NCI-H2227 (cell line): ENCODE measurements around the gene NFIA.

Source experiments
- DNase-seq: peaks from one replicate; lab custom pipeline; 2025; ENCODE audit not compliant: unreplicated experiment; lab: John Stamatoyannopoulos, UW

Gene NFIA

GRCh38 chr1:61100578-61100977 lies 18.2 kb downstream of the NFIA start:
- no peak for DNase-seq

DNA sequence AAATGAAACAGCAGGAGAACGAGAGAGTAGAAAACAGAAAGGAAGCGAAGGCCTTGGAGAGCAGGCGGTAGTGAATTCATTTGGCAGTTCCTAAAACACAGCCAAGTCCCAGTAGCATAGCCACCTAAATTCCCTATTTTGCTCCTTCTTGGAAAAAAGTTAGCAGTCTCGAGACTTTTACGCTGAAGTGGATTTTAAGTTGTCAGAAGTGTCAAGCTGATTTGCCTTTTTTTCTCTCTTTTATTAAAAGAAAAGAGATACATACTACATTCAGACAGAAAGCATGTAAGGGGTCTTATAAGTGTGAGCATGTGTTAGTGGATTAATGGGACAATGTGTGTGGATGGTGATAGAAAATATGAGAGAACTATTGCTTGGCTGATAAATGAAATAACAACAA lies 19.2 kb downstream of the NFIA start:
- DNase-seq: no peak

GRCh38 chr1:61102041-61102440 lies 19.7 kb downstream of the NFIA start:
- no peak for DNase-seq

DNA sequence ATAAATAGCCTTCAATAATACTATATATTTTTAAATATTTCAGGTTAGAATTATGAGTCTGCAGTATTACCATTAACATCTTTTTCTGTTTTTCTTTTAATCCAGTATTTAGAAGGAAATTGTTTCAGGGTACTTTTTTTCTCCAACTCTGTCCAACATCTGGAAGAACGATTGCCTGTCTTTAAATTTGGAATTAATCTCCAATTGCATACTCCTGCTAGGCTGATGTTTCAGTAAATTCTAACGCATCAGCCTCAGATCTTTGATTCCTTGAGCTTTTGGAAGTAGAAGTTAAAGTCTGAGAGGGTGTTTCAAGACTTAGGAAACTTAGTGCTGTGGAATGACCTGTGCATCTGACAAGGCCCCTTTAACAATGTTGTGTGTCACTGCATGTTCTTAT lies 20.3 kb downstream of the NFIA start:
- DNase-seq: no peak

DNA sequence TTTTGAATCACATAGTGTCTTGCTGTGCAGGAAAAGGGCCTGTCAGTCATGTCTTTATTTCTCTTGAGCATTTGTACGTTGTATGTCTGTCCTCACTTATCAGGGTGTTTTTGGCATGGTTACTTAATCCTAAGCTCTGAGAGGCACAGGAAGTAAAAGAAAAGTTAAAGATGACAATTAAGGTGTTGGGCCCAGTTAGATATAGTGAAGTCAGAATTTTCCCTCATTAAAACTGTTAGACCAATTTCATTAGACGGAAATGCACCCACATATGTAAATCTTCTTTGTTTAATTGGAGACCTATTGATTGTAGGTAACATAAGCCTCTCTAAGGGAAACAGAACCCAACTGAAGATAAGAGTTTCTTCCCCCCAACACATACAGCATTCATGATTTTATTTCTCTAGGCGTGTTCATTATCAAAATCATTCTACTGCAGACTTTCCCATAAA lies 21.9 kb downstream of the NFIA start:
- DNase-seq: no peak

DNA sequence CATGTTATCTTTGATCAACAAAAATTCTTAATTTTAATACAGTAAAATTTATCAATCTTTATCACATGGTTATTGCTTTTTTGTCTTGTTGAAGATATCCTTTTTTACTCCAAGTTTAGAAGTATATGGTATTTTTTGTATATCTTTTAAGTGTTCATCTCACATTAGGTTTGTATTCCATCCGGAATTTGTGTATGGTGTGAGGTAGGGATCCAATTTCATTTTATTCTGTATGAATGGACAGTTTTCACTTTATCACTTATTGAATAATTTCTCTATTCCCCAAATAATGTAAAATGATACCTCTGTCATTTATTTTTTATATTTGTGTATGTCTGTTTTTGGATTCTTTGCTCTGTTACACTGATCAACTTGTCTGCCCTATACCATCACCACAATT lies 25.3 kb downstream of the NFIA start:
- DNase-seq: no peak

DNA sequence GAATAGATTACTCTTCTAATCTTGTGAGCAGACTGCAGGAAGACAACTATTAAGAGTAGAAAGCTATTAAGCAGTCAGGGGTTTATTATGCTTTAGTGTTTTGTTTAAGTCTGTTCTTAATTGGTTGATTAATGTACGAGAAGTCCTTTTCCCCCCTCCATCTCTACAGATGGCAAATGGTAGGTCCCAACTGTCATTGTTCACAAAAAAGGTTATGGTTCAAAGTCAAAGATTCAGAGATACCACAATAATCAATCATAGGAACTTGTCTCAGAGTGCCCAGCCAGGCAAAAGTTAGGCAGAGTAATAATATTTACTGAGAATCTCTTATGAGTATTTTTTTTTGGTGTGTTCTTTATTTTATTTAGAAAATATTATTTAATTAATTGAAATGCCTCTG lies 26.8 kb downstream of the NFIA start:
- no peak for DNase-seq

DNA sequence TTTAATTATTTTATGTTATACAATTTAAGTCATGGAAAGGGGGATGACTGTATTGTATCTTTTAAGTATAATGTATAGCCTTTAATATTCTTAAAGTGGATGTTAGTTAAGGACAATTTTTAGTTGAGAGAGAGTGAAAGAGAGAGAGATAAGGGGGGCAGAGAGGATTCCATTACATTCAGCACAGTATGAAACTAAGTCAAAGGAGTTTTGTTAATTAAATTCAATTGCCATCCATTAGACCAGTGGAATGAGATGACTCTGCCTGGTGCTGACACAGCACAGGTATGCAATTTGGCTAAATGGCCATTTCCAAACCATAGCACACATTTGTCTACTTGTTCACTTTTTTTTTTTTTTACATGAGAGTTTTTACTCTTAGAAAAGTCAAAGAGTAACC lies 27.5 kb downstream of the NFIA start:
- DNase-seq: no peak

GRCh38 chr1:61110554-61110953 lies 28.2 kb downstream of the NFIA start:
- DNase-seq: no peak

DNA sequence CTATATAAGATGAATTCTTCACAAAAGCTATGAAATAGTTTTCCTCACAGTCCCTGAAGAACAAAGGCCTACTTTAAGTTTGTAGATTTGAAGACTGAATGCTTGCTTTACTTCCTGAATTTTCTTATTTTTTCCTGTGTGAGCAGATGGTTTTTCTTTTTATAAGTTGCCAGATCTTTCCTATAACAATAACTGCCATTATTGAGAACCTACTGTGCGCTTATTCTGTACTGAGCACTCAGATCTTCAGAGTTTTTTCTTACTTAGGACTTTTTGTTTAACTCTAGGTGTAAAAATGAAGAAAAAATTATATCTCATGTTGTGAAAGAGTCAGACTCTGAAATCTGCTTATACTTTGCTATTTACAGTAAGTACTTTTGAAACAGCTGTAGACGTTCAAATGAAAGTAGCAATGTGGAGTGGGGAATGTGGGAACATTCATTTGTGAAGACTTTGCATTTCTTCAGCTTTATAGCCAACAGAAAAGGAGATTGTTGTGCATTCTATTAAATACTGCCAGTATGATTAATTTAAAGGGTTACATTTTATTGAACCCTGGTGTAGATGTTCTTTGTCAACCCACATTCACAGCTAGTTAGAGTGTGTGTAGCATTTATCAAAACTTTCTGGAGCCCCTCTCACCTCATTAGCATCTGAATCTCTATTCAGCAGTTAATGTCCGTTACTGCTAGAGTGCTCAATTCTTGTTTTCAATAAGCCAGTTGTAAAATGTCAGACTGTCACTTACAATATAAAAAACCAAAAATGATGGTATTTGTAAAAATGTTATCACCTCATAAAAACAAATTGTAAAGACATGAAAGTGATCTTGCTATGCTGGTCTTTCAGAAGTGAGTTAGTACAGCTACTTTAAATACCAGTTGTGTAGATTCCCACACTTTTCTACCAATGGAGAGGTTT lies 29.0 kb downstream of the NFIA start:
- DNase-seq: no peak

DNA sequence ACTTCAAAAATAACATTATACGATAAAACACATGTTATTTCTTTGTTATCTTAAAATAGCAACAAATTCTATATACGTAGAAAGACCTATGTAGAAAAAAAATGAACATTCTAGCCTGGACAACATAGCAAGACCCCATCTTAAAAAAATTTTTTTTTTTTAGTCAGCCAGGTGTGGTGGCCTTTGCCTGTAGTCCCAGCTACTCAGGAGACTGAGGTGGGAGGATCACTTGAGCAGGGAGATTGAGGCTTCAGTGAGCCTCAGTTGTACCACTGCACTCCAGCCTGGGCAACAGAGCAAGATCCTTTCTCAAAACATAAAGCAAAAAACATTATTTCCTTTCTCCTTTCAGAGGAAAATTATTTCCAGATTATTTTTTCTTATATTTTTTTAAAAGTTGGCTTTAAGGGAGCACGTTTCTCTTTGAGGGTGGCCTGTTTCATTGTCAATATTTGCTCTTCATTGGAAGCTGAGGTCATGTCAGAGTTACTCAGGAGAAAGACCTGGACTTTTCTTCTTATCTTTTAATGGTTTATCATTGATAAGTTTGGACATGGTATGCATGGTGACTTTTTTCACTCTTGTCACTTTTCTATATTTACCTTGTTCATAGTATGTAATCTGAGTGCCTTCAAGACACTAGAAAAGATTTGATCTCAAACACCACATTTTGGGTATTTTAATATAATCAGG lies 32.0 kb downstream of the NFIA start:
- DNase-seq: no peak

GRCh38 chr1:61115436-61115835 lies 33.1 kb downstream of the NFIA start:
- no peak for DNase-seq

GRCh38 chr1:61116421-61116820 lies 34.1 kb downstream of the NFIA start:
- DNase-seq: no peak

DNA sequence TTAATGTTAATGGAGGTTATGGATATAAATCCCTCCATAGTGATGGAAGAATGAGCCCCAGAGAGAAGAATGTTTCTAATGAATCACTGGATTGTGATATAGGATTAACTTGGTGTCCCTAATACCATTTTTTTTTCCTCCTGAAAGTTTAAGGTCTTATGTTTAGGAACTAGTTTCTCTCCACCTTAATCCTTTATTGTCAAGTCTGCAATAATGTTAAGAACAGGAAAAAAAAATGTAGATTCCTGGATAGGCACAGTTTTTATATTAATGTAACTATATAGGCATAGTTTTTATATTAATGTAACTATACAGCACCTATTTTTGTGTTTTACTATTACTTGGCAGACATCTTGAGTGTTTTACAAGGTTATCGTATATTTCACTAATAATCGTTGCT lies 34.9 kb downstream of the NFIA start:
- no peak for DNase-seq

DNA sequence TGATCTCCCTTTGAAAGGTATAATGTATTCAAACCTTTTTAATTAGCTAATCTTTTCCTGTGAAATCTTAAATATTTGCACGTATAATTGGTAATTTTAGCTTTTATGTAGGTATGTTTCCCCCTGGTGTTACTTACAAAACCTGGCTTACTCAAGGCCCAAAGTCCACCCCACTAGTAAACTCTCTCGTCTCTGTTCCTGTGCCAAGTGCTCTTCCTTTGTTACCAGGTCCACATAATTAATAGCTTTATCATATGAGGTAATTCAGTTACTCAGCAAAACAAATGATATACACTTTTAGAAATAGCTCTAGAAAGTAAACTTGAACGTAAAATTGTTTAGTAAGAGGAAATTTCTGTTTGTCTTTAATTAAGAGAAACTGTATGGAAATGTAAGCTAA lies 36.7 kb downstream of the NFIA start:
- DNase-seq: no peak

- no peak for DNase-seq
Observed at GRCh38 chr1:61120246-61120840, 38.0 kb downstream of the NFIA start.

GRCh38 chr1:61120998-61121397 lies 38.6 kb downstream of the NFIA start:
- no peak for DNase-seq

DNA sequence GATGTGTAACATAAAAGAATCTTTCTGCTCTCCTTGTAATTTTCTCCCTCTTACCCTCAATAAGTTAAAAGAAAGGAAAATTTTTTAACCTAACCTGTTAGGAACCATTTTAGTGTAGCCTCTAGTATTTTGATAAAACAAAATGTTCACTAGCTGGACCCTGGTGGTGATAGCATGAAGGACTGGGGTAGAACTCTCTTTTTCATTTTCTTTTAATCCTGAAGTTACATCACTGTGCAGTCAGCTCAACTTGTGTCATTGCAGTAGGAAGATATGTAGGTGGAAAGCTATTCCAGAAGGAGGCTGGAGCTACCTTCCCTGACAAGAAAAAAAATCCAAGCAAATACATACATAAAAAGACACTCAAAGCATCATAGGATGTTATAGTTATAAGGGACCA lies 39.3 kb downstream of the NFIA start:
- no peak for DNase-seq

DNA sequence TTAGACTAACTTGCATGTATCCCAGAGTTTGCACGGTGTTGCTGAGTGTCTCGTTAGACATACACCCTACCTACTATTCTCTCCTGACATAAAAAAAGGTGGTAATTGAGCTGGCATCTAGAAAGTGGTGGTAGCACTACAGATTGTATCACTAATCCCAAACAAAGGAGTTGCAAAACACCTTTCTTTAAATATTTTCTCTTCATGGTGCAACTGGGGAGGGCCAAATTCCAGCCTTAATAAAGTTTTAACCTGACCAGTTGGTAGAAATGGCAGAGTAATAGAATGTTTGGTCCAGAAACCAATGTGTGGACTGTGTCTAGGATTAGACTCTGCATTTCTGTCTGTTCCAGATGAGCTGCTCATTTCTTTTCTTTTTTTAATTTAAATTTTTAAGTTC lies 40.0 kb downstream of the NFIA start:
- DNase-seq: no peak

- no peak for DNase-seq
Observed at GRCh38 chr1:61123326-61123725, 41.0 kb downstream of the NFIA start.

- no peak for DNase-seq
Observed at GRCh38 chr1:61124078-61124477, 41.7 kb downstream of the NFIA start.

GRCh38 chr1:61124696-61125095 lies 42.3 kb downstream of the NFIA start:
- DNase-seq: no peak
